PC-3 (cell line): ENCODE measurements around the gene KAT2B.

Experiments
- EZH2 ChIP-seq: fragments of 300-600 bp; sonication (generic); IDR thresholded peaks from one replicate; pipeline ENCODE4 v1.6.1; 2017; ENCODE audit warnings: antibody characterized with exemption, mild to moderate bottlenecking, low read length; ENCODE audit not compliant: unreplicated experiment
- EZH2phosphoT487 ChIP-seq: fragments of 300-600 bp; sonication (generic); IDR thresholded peaks from 2 replicates; pipeline ENCODE4 v1.6.1; 2018; ENCODE audit warnings: mild to moderate bottlenecking, antibody characterized with exemption, low read length, borderline replicate concordance
- TF ChIP-seq, protein P1 (sequence below): fragments of 300-600 bp; sonication (generic); conservative IDR thresholded peaks from 2 replicates; pipeline ENCODE4 v1.5.1; 2017; ENCODE audit warnings: antibody characterized with exemption, low read depth, mild to moderate bottlenecking, low read length

DNA sequence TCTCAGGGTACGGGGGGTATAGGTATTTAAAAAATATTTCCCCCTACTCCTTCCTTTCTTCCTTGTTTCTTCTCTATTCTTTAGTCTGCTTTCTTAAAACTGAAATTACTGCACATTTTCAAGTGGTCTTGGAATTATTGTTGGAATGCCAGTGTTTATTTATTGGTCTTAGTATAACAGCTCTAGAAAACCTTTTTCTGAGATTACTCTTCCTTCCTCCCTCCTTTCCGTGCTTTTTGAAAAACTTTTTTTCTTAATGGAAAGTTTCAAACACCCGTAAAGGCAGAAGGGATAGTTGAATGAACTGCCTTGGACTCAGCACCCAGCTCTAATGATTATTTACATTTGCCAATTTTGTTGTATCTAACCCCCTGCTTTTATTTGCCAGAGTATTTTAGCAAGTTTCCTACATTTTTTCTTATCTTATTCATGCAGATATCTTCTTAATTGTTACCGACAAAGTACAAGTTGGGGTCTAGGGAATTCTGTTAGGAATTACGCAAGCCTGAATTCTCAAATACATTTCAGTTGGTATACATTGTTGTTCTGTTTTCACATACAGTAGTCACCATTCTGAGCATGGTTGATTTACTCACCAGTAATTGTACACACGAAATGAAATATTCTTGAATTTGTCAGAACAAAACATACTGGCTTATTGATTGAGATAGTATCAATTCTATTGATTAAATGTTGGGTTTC, 36.2 kb downstream of the KAT2B start:
- no peak for TF ChIP-seq EZH2
- TF ChIP-seq, protein P1, sequence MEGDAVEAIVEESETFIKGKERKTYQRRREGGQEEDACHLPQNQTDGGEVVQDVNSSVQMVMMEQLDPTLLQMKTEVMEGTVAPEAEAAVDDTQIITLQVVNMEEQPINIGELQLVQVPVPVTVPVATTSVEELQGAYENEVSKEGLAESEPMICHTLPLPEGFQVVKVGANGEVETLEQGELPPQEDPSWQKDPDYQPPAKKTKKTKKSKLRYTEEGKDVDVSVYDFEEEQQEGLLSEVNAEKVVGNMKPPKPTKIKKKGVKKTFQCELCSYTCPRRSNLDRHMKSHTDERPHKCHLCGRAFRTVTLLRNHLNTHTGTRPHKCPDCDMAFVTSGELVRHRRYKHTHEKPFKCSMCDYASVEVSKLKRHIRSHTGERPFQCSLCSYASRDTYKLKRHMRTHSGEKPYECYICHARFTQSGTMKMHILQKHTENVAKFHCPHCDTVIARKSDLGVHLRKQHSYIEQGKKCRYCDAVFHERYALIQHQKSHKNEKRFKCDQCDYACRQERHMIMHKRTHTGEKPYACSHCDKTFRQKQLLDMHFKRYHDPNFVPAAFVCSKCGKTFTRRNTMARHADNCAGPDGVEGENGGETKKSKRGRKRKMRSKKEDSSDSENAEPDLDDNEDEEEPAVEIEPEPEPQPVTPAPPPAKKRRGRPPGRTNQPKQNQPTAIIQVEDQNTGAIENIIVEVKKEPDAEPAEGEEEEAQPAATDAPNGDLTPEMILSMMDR: no peak
- no peak for TF ChIP-seq EZH2phosphoT487
